GM12865 (cell line): ENCODE results near the gene GPSM1.

ENCODE experiments used
- DNase-seq: peaks from one replicate; pipeline ENCODE4 v3.0.0; 2010; ENCODE audit warnings: low read depth
- H3K4me3 ChIP-seq: 2 replicates; pipeline ENCODE4 v1.5.1; 2011; ENCODE audit warnings: mild to moderate bottlenecking, low read depth, low read length, control low read depth
- CTCF ChIP-seq: IDR thresholded peaks from 2 replicates; pipeline ENCODE4 v1.5.1; 2011; ENCODE audit warnings: low read length, control low read depth, low read depth, inconsistent platforms; ENCODE audit not compliant: insufficient read depth; ENCODE audit errors: missing control alignments

The GPSM1 gene

DNA sequence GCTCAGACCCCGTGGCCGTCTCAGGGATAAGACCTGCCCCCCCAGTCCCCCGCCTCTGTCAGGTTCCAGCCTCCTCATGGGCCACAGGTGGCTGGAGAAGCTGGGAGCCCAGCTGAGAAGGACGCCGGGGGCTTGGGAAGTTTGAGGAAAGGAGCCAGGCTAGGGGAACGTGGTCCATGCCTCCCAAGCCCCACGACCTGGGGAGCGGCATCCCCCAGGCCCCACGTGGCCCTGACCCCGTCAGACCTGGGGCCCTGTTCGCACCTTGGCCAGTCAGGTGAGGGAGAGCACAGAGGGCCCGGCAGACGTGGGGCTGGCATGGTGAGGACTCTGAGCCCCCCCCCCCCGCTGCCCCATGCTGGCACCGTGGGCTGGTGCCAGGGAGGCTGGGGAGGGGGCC, 3.7 kb downstream of the GPSM1 start:
- H3K4me3 ChIP-seq = no peak overlapping the region
- no peak for DNase-seq
- TF ChIP-seq CTCF = no peak

- H3K4me3 ChIP-seq = no peak overlapping the region
- no peak for TF ChIP-seq CTCF
- no peak for DNase-seq
Measured at GRCh38 chr9:136331556-136332481, 4.5 kb downstream of the GPSM1 start.

- TF ChIP-seq CTCF = no peak
- no peak for DNase-seq
- no peak overlapping the region for H3K4me3 ChIP-seq
Measured at GRCh38 chr9:136332482-136332983, 5.2 kb downstream of the GPSM1 start.

DNA sequence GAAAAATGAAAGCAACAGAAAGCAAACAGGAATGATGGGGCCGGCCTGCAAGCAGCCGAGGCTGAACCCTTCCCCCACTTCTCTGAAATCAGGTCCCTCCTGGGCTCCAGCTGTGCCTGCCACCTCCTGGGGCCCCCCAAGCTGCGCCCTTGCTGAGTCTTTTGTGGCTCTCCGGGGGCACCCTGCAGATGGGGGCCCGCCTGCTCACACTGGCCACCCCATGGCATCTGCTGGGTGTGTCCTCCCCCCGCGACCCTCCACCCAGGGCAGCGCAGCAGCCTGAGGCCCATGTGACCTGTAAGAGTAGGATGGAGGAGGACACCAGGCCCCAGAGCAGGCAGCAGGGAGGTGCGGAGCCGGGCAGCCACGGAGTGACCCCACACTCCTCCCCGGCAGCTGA, 5.7 kb downstream of the GPSM1 start:
- no peak overlapping the region for H3K4me3 ChIP-seq
- DNase-seq = no peak

DNA sequence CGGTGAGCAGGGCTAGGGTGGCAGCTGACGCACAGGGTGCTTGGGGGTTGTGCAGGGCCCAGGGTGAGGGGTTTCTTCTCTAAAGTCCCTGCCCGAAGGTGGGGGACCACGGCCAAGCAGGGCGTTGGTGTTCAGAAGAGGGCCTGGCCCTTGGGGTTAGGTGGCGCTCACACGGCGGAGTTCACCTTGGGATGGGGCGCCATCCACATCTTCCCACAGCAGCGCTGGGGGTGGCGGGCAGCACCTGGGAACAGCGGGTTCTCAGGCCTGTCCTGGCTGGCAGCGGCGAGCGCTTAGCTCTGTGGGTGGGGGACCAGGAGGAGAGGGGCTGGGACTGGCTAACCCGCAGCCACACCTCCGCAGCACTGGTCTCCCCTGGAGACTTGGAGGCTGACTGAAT, 6.1 kb downstream of the GPSM1 start:
- TF ChIP-seq CTCF = no peak
- H3K4me3 ChIP-seq = no peak overlapping the region
- no peak for DNase-seq

More for the DNA sequence above, 5.7 kb downstream of the GPSM1 start:
- TF ChIP-seq CTCF = no peak

GRCh38 chr9:136334541-136334940, 7.2 kb downstream of the GPSM1 start:
- DNase-seq = no peak

More at GRCh38 chr9:136334541-136334940, 7.2 kb downstream of the GPSM1 start:
- H3K4me3 ChIP-seq = no peak overlapping the region
- TF ChIP-seq CTCF = no peak
